GM23248 (cell line): ENCODE measurements around the gene NTF3.

Experiments
- EZH2 ChIP-seq: fragments of 200-600 bp; sonication (generic); IDR thresholded peaks from 2 replicates; pipeline ENCODE4 v1.6.1; 2018; ENCODE audit warnings: antibody characterized with exemption, mild to moderate bottlenecking; ENCODE audit not compliant: insufficient read depth, poor library complexity, severe bottlenecking
- EZH2phosphoT487 ChIP-seq: fragments of 200-600 bp; sonication (generic); IDR thresholded peaks from 2 replicates; pipeline ENCODE4 v1.6.1; 2018; ENCODE audit warnings: antibody characterized with exemption, moderate library complexity, mild to moderate bottlenecking, low read depth; ENCODE audit not compliant: insufficient read depth

DNA sequence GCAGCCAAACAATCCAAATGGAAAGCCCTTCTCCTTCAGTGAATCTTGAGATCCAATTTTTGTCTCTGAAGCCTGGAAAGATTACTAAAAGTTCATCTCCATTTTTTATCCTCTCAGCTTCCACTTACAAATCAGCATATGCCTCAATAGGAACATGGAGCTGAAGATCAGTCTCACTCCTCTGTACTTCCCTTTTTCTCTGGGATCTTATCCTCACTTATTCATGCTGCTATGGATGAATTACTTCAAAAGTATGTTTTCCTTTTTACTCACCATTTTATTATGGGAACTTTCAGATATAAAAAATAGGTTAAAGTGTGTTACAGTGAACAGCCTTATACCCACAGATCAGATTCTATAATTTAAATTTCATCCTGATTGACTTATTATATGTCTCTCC is 14.4 kb upstream of the NTF3 start:
- TF ChIP-seq EZH2phosphoT487 = no peak
- no peak for TF ChIP-seq EZH2
